ENCODE measurements around the gene CIDEB.

CIDEB gene

GRCh38 chr14:24311837-24312615 lies 4.2 kb upstream of the CIDEB start:
- DNase-seq: no peak

GRCh38 chr14:24310646-24311604 lies 3.1 kb upstream of the CIDEB start, which contains the start of gene LTB4R:
Gene LTB4R (plus strand): TSS chr14:24311502. CDS start chr14:24315652, 4,150 bp downstream.
- DNase-seq: no peak

- DNase-seq: no peak
These were observed 2.5 kb upstream of the CIDEB start for GRCh38 chr14:24310265-24310645.

DNA sequence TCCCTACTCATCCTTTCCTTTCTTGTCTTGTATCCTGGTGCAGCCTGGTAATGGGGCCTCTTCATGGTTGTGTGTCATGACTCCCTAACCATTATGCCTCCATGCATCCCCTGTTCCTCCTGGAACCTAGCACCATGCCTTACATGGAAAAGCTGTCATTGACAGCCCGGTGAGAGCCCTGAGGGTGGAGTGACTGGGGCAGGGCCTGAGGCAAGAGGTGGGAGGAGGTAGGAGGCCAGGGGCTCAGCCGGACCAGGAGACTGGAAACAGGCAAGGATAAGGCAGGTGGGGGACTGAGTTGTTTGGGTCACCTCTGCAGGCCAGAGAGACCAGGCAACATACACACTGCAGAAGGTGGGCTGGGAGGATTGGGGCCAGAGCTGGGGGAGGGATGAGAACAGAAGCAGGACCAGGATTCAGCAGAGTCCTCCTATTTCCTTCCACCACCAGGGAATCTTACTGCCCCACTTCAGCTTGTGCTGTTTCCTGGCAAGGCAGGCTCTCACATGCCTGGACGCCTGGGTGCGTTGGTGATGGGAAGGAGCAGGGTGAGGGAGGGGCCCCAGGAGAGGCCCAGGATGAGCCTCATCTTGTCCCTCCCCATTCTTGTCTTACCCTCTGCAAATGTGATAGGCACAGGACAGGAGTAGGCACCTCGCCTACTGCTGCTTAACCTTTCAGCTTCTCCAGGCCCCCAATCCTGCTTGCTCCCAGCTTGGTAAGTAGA lies 1.9 kb upstream of the CIDEB start, which contains the start of gene LTB4R2:
Gene LTB4R2 (plus strand): TSS at position 603 of the 727 bp plus-strand sequence. CDS start 525 bp downstream, outside the sequence.
- DNase-seq: no peak

GRCh38 chr14:24308342-24309124 lies 756 bp upstream of the CIDEB start:
- DNase-seq: no peak

- DNase-seq: no peak
These were observed 612 bp downstream of the CIDEB start for GRCh38 chr14:24307156-24307574.

DNA sequence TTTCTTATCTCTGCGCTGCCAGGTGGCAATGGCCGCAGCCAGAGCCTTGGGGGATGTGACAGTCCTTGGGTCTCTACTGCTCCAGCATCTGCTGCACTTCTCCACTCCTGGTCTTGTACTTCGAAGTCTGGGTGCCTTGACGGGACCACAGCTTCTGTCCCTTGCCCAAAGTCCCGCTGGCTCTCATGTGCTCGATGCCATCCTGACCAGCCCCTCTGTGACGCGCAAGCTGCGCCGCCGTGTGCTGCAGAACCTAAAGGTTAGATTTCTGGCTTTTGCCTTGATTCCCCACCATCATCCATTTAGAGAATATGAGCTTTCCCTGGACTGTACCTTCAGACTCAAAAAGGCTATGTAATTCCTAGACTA lies 3.8 kb downstream of the CIDEB start:
- no peak for DNase-seq

GRCh38 chr14:24300326-24300980 lies 7.3 kb downstream of the CIDEB start:
- no peak for DNase-seq

DNA sequence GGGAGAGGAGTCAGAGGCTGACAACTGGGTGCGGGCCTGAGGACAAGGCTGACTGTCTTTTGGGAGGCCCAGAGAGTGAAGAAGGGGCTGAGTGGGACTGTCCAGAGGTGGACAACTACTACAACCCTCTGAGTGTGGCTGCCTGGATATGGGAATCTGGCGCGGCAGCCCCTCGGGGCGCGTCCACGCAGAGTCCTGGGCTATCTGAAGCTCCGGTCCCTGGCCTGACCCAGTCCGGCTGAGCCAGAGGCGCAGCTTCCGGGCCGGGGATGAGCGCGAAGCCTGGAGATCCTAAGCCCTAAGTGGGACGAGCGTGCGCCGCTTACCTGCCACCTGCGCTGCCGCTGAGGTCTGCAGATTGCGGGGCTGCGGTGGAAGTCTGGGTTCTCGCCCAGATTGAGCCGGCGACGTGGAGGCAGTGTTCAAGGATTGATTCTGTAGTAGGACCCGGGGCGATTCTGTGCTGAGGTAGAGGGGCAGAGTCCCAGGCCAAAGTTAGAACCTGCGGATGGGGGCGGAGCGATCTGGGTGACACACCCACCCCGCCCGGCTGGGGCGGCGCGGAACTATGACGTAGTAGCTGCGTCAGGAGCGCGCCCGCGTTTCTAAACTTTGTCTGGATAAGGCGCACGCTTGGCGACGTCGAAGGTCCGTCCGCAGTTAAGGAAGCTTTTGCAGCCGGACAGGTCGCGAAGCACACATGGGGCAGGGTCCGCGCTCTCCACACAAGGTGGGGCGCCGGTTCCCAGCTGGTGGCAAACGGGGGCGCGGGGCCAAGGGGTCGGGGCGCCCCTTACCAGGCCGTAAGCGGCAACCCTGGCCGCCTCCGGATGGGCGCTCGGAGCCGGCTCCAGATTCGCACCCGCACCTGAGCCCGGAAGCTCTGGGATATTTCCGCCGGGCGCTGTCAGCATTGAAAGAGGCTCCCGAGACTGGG lies 8.3 kb downstream of the CIDEB start, which contains the start of the genes DHRS1 and NOP9:
Gene DHRS1 (minus strand): TSS at position 526 of the 937 bp plus-strand sequence. CDS start 674 bp downstream, outside the sequence.
Gene NOP9 (plus strand): TSS at position 596 of the 937 bp plus-strand sequence. CDS start 105 bp downstream, at position 701.
- DNase-seq: peak; percentile 22 to 31

DNA sequence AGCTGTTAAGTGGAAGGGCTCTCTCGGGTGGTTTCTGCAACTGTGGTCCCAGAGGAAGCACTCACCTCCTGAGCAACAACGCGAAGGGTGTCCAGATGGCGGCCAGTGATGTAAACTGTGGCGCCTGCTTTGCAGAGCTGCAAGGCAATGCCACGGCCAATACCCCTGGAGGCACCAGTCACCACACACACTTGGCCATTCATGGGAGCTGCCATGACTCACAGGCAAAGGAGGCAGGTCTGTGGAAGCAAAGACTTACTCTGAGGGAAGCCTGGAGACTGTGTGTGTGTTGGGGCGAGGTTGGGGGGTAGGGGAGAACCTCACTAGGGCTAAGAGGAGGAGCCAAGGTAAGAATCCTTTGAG lies 8.9 kb downstream of the CIDEB start:
- DNase-seq: no peak

DNA sequence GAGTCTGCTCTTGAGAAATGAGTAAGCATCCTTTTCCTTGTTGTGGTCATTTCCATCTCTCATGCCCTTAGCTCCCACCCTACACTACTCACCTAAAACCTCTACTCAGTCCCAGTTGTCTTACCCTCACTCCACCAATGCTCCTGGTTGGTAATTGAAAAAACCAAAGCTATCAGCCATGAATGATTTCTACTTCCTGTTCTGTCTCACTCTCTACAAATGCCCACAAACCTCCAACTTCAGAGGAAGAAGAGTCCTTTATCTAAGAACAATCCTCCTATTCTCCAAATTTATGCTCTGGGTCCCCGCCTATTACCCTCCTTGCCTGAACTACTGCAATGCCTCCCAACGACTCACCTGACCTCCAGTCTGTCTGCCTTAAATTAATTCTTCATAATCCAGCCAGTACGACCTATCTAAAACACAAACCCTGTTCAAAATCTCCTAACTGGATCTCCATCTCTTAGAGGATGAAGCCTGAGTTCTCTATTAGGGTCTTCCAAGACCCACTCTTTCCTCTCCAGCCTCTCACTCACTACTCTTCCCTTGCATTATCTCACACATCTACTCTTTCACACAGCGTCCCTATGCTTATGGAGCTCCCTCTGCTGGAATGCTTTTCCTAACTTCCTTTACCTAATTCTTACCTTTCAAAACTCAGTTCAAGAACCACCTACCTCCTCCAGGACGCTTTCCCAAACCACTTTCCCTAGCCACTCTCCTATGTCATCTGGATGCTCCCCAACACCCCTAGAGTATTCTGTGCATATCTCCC lies 10.4 kb downstream of the CIDEB start:
- no peak for DNase-seq

DNA sequence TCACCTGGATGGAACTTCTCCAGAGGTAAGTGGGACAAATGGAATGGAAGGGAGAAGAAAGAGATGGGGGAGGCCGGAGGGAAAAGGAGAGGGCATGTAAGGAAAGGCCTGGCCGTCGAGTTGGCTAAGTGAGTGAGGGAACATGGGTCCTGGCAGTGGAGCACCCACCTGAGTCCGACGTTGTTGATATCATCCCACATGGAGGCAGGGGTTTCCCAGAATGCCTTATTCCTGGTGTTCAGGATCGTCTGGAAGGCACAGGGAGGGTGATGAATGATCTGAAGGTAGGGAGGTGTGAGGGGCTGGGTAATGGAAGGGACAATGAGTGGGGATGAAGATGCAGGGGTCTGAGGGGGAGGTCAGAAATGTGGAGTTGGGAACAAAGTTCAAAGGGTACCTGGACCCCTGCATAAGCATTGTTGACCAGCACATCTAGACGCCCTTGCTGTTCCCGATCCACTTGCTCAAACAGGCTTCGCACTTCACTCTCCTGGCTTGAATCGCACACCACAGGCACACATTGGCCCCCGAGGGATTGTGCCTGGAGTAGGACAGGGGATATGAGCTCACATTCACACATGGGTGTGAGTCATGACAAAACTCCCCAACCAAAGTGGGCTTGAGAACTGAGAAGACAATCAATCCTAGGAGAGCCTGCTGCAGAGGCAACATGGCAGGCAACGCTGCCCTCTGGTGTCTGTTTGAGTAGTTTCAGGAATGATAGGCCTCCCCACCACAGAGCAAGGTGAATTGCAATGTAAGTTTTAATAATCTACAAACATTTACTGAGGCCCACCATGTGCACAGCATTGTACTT lies 11.2 kb downstream of the CIDEB start:
- no peak for DNase-seq

GRCh38 chr14:24293525-24293924 lies 14.3 kb downstream of the CIDEB start:
- no peak for DNase-seq

- DNase-seq: no peak
These were observed 15.5 kb downstream of the CIDEB start for GRCh38 chr14:24292118-24292807.

DNA sequence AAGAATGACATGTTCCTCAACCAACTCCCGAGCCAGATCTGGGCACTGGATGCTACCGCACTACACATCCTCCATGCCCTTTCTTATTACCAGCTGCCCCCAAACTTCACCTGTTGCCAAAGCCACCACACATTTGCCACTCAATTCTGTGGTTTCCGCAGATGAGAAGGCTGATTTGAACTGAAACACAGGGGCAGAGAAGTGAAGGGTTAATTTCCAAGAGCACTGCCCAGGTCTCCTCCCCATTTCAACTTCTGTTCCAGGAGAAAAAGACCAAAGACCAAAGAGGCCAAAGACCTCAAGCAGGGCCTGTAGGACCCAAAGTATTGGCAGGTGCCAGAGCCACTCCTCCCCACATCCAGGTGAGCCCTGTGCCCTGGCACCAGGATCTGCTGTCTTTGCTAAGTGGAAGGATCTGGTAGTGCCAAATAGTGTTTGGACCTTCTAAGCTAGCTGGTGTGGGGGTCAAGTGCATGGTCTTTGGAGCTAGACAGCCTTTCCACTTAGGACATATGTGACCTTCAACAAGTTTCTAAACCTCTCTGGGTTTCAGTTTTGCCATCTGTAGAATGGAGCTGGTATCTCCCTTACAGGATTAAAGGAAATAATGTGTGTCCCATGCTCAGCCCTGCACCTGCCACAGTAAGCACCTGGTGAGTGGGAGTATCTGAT lies 16.2 kb downstream of the CIDEB start:
- DNase-seq: no peak

DNA sequence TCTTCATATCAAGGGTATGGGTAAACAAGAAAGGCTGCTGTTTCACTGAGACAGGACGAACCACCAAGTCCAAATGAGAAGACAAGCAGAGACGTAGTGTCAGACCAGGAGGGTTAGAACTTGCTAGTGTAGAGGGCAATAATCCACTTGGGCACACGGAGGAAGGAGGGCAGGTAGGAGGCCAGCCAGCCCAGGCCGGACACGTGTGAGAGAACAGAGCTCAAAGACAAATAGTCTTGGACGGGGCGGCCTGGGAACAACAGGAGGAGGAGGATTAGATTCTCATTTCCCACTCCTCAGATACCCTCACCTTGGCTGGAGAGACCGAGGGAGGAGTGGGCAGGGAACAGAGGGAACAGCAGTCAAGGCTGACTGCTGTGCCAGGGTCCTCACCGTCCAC lies 17.0 kb downstream of the CIDEB start:
- no peak for DNase-seq

GRCh38 chr14:24289649-24290280 lies 18.0 kb downstream of the CIDEB start:
- no peak for DNase-seq
